Measurements from ENCODE around the gene CTIF.
"Not testable (repeated sequence)": the region's sequence is repeated elsewhere in the genome, so short reads cannot be mapped to it uniquely, and the experiment has no call there.

The CTIF gene

DNA sequence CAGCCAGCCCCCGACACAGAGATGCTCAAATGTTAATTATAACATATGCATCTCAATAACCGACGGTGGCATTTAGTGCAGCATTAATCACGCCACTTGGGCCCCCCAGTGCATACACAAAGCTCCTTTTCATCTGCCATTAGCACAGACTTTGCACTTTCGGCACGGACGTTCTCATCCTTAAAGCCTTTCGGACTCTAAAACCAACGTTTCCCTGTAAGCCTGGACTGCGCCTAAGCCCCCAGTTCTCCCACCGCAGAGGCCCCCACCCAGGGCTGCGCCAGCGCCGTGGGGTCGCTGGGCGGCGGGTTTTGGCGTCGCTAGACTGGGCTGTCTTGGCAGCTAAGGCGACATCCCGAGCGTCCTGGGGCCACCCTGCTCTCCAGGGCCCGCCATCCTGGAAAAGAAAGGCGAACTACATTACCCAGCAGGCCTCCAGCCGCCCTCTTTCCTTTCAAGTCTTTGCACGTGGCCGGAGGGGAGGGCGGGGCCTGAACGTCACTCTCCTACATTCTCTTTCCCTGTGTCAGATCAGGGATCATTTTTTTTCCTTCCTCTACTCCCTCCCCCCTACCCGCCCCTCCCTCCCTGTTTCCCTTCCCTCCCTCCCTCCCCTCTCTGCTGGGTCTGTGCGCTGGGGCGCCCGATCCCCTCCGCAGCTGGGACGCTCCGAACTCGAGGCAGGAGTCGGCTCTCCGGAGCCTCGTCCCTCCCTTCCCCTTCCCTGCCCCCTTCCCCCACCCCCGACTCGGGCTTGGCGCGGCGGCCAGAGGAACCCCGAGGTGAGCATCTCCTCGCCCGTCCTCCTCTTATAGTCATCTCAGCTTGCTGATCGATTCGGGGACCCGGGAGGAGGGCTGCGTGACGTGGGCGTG, at the start of gene CTIF:
CTIF (plus strand) TSS at position 501 of the 875 bp plus-strand sequence. CDS start 80,535 bp downstream, outside the sequence.
- DNase-seq (ENCODE audit: low read depth): peak; percentile 40

DNA sequence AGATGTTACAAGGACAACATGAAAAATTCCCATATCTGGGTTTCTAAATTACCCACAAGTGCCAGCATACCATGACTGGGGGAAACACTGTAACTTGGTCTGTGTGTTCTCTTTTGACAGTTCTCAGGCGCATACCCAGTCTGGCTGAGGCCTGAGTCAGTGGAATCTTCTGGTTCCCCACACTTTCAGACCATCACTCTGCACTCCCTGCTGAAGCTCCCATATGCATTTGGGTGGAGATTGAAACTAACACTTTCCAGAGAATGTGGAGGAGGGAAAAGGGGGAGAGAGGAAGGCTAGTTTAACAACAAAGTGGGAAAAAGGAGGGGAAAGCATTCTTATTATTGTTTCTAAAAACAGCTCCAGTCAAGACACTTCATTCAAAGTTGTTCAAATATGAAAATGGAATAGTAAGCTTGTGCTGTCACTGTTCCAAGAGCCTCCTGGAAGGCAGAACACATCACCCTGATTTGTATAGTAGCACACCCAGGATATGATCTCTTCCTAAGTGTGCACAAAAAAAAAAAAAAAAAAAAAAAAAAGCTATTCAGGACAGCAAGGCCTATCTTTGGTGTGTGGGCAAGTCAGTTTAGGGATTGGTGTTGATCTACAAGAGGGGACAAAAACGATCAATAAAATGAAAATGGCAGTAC, 48.1 kb upstream of the CTIF start:
- DNase-seq (ENCODE audit: low read depth): no peak

DNA sequence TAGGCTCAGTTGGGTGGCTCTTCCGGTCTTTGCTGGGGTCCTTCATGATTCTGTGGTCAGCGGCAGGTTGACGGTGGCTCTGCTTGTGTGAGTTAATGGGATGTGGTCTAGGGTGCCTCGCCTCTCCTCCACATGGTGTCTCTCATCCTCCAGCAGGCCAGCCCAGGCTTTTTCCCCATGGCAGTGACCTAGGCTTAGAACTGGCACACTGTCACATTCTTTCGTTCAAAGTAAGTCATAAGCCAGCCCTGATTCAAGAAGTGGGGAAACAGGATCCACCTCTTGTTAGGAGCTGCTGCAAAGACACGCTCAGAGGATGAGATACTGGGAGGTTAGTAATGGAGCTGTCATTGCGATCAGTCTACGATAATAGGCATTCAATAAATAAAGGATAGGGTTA, 46.0 kb upstream of the CTIF start:
- no peak for DNase-seq (ENCODE audit: low read depth)

DNA sequence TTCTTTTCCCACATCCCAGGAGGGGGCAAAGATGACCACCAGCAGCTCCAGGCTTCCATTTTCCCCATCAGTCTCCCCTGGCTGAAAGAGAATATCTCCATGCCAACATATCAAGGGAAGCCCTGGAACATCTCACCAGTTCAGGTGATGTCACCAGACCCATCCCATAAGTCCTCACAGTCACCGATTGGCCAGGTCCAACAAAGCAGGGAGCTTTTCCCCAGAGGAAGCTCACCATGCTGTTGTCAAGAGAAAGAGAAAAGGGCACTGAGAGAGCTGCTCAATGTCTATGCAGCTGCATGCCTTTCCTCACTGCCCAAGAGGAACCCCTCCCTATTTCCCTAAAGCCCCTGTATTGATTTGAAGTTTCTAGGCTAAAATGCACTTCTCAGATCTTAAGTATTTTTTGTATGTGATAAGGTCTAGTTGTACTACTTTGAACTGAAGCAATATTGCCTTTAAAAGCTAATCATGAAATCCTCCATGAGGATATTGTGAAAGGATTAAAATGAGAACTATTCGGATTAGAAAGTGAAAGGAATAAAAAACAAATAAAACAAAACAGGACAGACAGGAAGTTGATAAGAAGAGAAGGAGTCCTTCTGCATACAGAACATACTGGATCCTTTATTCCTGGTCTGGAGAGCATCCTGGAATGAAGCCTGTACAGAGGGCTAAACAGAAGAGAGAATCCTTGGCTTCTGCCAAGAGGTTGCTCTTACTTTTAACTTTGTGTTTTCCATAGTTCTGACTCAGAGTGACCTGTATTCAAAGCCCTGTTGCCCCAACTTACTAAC, 45.2 kb upstream of the CTIF start:
- no peak for DNase-seq (ENCODE audit: low read depth)

DNA sequence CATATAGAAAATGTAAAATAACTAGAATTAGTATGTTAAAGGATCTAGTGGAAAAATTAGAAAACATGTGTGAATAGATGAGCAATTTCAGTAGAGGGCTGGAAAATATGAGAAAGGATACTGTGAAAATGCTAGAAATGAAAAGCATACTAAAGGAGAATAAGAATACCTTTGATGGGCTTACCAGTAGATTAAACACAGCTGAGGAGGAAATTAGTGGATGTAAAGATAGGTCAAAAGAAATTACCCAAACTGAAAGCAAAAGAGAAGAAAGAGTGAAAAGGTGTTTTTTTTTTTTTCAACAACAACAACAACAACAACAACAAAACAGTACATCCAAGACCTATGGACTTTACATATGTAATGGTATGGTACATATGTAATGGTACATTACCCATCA, 41.0 kb upstream of the CTIF start:
- DNase-seq (ENCODE audit: low read depth): no peak

DNA sequence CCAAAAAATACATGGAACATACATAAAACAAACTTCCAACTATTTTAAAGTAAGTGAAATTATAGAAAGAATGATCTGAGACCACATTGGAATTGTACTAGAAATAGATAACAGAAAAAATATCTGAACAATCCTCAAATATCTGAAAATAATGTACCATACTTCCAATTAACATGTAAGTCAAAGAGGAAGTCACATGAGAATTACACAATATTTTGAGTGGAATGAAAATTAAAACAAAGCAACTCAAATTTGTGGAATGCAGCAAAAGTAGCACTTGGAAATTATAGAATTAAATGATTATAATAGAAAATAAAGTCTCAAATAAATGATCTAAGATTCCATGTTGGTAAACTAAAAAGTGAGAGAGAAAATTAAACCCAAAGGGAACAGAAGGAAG, 38.3 kb upstream of the CTIF start:
- no peak for DNase-seq (ENCODE audit: low read depth)

DNA sequence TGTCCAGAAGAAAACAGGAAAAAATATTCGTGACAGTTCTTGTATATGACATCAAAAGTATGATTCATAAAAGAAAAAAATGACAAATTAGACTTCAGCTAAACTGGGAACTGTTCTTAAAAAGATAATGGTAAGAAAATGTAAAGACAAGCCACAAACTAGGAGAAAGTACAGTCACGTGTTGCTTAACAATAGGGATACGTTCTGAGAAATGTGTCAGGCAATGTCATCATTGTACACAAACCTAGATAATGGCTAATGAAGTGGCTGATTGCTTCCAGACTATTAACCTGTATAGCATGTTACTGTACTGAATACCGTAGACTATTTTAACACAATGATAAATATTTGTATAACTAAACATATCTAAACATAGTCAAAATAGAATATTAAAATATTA, 35.9 kb upstream of the CTIF start:
- no peak for DNase-seq (ENCODE audit: low read depth)

DNA sequence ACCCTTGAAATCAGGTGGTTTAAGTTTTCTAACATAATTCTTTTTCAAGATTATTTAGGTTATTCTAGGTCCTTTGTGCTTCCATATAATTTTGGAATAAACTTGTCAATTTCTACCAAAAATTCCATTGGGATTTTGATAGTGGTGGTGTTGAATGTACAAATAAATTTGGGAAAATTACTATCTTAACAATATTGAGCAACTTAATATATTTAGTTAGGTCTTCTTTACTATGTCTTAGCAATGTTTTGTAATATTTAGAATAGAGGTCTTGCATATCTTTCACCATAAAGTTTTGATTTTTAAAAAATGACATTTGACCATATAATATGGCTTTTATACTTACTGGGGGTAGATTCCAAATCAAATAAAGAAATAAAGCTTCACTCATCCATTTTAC, 34.0 kb upstream of the CTIF start:
- DNase-seq (ENCODE audit: low read depth): no peak

DNA sequence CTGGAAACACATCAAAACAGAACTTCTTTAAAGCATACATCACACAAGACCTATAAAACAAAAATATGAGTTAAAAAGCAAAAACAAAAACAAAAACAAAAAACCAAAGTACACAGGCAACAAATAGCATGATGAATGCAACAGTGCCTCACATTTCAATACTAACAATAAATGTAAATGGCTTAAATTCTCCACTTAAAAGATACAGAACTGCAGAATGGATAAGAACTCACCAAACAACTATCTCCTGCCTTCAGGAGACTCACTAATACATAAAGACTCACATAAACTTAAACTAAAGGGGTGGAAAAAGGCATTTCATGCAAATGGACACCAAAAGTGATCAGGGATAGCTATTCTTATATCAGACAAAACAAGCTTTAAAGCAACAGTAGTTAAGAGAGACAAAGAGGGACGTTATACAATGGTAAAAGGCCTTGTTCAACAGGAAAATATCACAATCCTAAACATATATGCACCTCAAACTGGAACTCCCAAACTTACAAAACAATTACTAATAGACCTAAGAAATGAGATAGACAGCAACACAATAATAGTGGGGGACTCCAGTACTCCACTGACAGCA, 31.8 kb upstream of the CTIF start:
- not testable (repeated sequence) for DNase-seq (ENCODE audit: low read depth)

DNA sequence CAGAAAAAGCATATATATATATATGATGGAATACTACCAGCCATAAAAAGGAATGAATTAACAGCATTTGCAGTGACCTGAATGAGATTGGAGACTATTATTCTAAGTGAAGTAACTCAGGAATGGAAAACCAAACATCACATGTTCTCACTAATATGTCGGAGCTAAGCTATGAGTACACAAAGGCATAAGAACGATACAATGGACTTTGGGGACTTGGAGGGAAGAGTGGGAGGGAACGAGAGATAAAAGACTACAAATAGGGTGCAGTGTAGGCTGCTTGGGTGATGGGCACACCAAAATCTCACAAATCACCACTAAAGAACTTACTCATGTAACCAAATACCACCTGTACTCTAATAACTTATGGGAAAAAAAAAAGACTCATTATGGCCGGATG, 26.3 kb upstream of the CTIF start:
- not testable (repeated sequence) for DNase-seq (ENCODE audit: low read depth)

DNA sequence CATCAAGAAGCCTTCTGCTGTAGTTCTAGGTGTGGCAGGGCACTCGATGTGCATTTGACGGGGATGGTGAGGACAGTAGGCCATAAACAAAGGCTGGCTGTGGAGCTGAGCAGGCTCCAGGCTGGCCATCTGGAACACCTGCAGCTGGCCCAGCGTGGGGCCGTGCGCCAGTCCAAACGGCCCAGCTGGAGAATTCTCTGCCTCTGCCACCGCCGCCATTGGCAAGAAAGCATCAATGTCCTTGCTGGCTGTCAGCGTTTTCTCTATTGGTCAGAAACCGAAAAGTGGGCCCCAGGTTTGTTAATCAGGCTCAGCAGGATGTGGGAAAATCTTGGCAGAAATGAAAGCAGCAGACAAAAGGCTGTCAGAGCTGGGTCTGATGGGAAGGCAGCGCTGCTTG, 24.0 kb upstream of the CTIF start:
- no peak for DNase-seq (ENCODE audit: low read depth)

DNA sequence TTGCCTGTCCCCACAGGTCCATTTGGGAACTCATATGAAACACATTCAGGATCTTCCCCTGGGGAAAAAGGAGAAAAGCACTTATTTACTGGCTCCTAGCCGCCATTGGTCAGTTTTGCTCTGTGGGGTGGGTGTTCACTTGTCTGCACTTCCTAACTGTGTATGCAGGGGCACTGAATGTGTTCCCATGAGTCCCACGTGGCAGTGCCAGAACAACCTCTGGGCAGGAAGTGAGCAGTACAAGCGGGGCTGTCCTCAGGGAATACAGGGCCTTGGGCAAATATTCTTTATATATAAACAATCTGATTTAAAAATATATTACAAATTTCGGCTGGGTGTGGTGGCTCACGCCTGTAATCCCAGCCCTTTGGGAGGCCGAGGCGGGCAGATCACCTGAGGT, 21.8 kb upstream of the CTIF start:
- DNase-seq (ENCODE audit: low read depth): no peak

DNA sequence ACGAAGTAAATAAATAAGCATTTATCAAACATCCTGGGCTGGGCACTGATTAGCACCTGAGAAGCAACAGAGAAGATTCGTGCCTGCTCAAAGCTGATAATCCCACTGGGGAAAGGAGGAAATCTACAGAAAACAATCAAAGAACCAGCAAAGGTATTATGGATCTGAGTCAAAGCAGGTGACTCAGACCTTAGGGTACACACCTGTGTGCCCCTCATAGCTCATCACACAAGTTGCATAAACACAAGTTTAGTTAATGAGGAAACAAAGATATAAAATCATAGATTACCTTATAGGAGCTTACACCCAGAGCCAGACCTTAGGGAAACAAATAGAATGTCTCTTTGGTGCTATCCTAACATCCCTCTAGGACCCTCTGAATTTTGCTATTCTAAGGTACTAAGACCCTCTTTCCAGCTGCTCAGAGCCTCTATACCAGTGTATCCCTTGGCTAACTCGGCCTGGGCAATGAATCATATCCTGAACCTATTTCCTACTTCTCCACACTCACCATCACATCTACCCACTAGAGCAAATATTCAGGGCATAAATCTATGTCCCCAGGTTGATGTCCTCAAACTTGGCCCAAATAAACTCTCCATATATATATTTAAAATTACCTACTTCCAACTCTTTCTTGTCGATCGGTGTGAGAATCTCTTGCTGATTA, 19.3 kb upstream of the CTIF start:
- DNase-seq (ENCODE audit: low read depth): no peak

DNA sequence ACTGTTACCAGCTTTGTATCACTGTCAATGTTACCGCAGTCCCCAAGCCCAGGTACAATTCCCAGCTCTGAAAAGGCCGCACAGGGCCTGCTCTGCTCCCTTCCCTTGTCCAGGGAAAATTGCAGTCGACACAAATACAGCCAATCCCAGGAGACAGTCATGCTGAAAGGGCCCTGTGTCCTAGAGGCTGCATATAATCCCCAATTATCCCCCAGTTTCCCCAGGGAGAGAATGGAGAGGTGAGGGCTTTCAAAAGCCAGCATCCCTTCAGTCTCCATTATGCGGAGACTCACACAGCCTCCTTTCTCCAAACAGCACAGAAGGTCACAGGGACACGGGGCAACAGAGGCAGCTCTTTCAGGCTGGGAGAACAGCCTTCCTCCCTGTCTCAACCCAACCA, 17.1 kb upstream of the CTIF start:
- no peak for DNase-seq (ENCODE audit: low read depth)

DNA sequence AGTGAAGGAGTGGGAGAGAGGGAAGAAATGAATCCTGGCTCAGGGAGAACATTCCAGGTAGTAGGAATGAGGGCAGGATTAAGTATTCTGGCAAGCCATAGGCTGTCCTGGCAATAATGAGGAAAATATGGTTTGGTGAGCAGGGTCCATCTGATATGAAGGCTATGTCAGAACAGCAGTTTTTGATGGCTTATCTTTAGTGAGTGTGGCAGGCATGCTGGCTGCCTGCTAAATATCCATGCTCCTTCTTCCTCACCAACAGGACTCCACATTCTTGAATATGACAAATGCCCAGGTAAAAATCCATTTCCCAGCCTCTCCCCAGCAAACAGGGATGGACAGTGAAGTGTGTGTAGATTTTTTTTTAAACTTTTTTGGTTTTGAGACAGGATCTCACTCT, 13.2 kb upstream of the CTIF start:
- DNase-seq (ENCODE audit: low read depth): no peak

DNA sequence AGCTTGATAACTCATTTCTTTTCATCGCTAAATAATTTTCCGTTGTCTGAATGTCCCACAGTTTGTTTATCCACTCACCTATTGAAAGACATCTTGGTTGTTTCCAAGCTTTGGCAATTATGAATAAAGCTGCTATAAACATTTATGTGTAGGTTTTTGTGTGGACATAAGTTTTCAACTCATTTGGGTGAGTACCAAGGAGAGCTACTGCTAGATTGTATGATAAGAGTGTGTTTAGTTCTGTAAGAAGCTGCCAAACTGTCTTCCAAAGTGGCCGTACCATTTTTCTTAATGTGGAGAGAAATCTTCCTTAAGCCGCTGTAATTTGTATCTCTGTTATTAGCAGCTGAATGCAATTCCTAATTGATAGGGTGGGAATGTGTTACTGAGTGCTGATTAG, 11.4 kb upstream of the CTIF start:
- no peak for DNase-seq (ENCODE audit: low read depth)

DNA sequence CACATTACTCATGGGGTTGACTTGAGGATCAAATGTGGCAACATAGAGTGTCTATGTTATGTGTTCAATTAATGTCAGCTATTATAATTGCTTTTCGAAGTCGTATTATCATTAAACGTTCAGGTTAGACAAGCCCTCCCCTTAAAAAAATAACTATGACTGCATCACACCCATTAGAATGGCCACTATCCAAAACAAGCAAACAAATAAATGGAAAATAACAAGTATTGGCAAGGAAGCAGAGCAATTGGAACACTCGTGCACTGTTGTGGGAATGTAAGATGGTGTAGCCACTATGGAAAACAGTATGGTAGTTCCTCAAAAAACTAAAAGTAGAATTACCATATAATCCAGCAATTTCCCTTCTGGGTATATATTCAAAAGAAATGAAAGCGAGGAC, 10.0 kb upstream of the CTIF start:
- no peak for DNase-seq (ENCODE audit: low read depth)

DNA sequence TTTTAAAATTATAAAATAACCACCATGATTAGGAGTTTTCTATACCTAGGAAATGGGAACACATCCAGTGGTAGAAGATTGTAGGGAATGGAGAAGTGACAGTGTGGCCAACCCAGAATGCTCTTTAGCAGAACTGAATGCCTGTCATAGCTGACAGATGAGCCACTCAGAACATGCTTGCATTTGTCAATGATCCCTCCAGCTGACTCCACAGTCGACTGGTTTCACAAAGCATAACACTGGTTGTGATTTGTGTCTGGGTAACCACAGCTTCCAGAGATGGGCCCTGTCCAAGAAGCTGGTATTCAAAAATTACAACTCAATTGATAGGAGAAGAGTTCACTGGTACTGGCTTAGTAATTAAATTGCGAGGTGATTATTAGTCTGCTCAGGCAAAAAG, 9.0 kb upstream of the CTIF start:
- no peak for DNase-seq (ENCODE audit: low read depth)

DNA sequence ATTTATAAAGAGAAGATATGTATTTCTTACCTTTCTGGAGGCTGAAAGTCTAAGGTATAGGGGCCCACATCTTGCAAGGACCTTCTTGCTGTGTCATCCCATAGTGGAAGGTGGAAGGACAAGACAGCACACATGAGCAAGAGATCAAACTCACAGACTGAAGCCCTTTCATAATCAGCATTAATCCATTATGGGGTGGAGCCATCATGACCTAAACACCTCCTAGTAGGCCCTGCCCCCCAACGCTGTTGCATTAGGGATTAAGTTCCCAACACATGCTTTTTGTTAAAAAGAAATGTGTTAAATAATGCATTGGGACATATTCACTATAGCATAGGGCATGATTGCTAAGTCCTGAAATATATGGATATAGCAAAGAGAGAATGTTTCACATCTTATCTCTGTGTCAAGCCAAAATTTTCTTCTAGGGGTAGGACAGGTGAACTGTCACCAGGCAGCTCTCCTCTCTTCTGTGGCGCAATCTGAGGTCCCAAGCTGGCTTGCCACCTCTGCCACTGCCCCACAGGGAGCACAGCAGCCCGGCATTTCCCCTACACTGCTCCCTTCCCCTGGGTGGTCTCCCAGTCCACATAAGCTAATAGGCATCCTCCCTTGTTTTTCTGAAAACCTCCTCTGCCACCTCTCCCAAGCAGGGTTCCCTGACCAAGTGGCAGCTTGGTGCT, 8.3 kb upstream of the CTIF start:
- DNase-seq (ENCODE audit: low read depth): no peak

DNA sequence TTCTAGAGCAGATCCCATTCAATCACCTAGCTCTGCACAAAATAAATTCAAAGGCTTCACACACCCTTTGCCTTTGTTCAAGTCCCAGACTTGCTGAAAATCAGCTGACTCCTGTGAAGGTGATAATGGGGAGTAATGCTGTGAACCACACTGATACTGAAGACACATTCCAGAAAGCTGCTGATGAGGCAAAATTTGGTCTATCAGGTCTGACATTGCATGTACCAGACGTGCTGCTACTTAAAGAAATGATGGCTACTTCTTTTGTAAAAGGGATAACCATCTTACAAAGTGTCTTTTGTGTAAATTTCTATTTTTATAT, 7.8 kb upstream of the CTIF start:
- no peak for DNase-seq (ENCODE audit: low read depth)

DNA sequence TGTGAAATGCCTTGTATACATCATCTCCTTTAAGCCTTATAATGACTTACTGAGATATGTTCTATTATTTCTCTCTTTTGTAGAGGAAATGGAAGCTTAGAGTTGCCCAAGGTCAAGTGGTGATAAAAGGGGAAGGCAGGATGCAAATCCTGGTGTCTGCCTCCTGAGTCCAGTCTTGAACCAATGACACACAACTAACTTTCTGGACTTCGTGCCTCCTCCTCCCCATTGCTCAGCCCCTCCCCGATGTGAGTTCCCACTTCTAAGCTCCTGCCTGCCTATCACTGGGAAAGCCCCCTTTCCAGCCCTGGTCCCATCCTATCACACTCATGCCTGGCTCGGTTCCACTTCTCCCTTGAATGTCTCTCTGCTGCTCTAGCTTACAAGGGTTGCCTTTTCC, 6.9 kb upstream of the CTIF start:
- DNase-seq (ENCODE audit: low read depth): no peak

All from stimulated activated CD8-positive, alpha-beta memory T cell treated with anti-CD3 and anti-CD28 coated beads, Interleukin-7, amount 100 ng/mL, for 24 hours (primary cell).